MM.1S (cell line): ENCODE measurements around the gene COPZ2.
"Not testable (repeated sequence)": the region's sequence is repeated elsewhere in the genome, so short reads cannot be mapped to it uniquely, and the experiment has no call there.

Source experiments
- DNase-seq: peaks from one replicate; pipeline ENCODE4 v3.0.0-alpha.2; 2015
- H2AFZ ChIP-seq: fragments of 300-600 bp; sonication (generic); 2 replicates; pipeline ENCODE4 v1.6.0; 2016; ENCODE audit warnings: antibody characterized with exemption, low read length
- H3F3A ChIP-seq: fragments of 300-600 bp; sonication (generic); 2 replicates; pipeline ENCODE4 v1.6.1; 2016; ENCODE audit warnings: mild to moderate bottlenecking, antibody characterized with exemption, low read length, moderate library complexity, mixed read lengths; ENCODE audit not compliant: insufficient read depth
- H3K27ac ChIP-seq: fragments of 300-600 bp; sonication (generic); 2 replicates; pipeline ENCODE4 v1.5.1; 2016; ENCODE audit warnings: mild to moderate bottlenecking, low read length
- H3K27me3 ChIP-seq: fragments of 300-600 bp; sonication (generic); replicated peaks from 2 replicates; pipeline ENCODE4 v1.6.0; 2016; ENCODE audit warnings: low read length; ENCODE audit not compliant: insufficient read depth
- H3K36me3 ChIP-seq: fragments of 300-600 bp; sonication (generic); replicated peaks from 2 replicates; pipeline ENCODE4 v1.6.1; 2016; ENCODE audit warnings: mild to moderate bottlenecking, low read length, mixed read lengths; ENCODE audit not compliant: insufficient read depth
- H3K4me1 ChIP-seq: fragments of 300-600 bp; sonication (generic); 2 replicates; pipeline ENCODE4 v1.6.1; 2016; ENCODE audit warnings: low read length, mixed read lengths
- H3K4me2 ChIP-seq: fragments of 300-600 bp; sonication (generic); 2 replicates; pipeline ENCODE4 v1.6.0; 2016; ENCODE audit warnings: low read depth, low read length
- H3K4me3 ChIP-seq: fragments of 300-600 bp; sonication (generic); 2 replicates; pipeline ENCODE4 v1.5.1; 2016; ENCODE audit warnings: low read length, mixed read lengths
- H3K79me2 ChIP-seq: fragments of 300-600 bp; sonication (generic); 2 replicates; pipeline ENCODE4 v1.6.1; 2016; ENCODE audit warnings: mixed run types, low read length, mixed read lengths
- H3K9ac ChIP-seq: fragments of 300-600 bp; sonication (generic); 2 replicates; pipeline ENCODE4 v1.6.1; 2016; ENCODE audit warnings: low read length, mixed read lengths
- H3K9me2 ChIP-seq: fragments of 300-600 bp; sonication (generic); replicated peaks from 2 replicates; pipeline ENCODE4 v1.6.1; 2016; ENCODE audit warnings: mild to moderate bottlenecking, low read length, mixed read lengths; ENCODE audit not compliant: insufficient read depth
- H3K9me3 ChIP-seq: fragments of 300-600 bp; sonication (generic); replicated peaks from 2 replicates; pipeline ENCODE4 v1.6.1; 2016; ENCODE audit warnings: mild to moderate bottlenecking, low read length, mixed read lengths; ENCODE audit not compliant: insufficient read depth
- H4K20me1 ChIP-seq: fragments of 300-600 bp; sonication (generic); 2 replicates; pipeline ENCODE4 v1.6.1; 2016; ENCODE audit warnings: mild to moderate bottlenecking, low read length, moderate library complexity, mixed read lengths; ENCODE audit not compliant: insufficient read depth
- CTCF ChIP-seq: fragments of 300-600 bp; sonication (generic); IDR thresholded peaks from 2 replicates; pipeline ENCODE4 v1.5.1; 2016; ENCODE audit warnings: antibody characterized with exemption, low read length, mixed read lengths
- EZH2 ChIP-seq: fragments of 300-600 bp; sonication (generic); optimal IDR thresholded peaks from 2 replicates; pipeline ENCODE3; 2017; ENCODE audit warnings: low read depth, mild to moderate bottlenecking, antibody characterized with exemption, low read length, mixed read lengths
- EZH2phosphoT487 ChIP-seq: fragments of 300-600 bp; sonication (generic); IDR thresholded peaks from 2 replicates; pipeline ENCODE4 v1.6.1; 2018; ENCODE audit warnings: antibody characterized with exemption, low read length

Gene COPZ2

GRCh38 chr17:48023400-48024148 is 14.0 kb downstream of the COPZ2 start:
- DNase-seq = peak; percentile 69
- Histone ChIP-seq H3K36me3 (no peaks in the 10 kb centered on the region), H2AFZ (peak overlapping the region; percentile 82), H3K4me3 (peak overlapping the region; percentile 57), H3K9me3 (no peaks in the 10 kb centered on the region), H3K9ac (peak overlapping the region; percentile 30; the same call in 1 of the 2 replicates), H3K9me2 (no peaks in the 10 kb centered on the region), H3K4me1 (peaks cover 17% of the 10 kb centered on the region), H3K27ac (no peak overlapping the region), H3F3A (peaks cover 21% of the 10 kb centered on the region), H4K20me1 (no peaks in the 10 kb centered on the region), H3K27me3 (no peaks in the 10 kb centered on the region), H3K79me2 (no peaks in the 10 kb centered on the region), H3K4me2 (peak overlapping the region; percentile 95)
- TF ChIP-seq EZH2 (no peak), CTCF (peak; percentile 9; the same call in 1 of the 2 replicates)

- H2AFZ ChIP-seq = peak overlapping the region; percentile 82
- no peak for TF ChIP-seq EZH2
- no peak for TF ChIP-seq EZH2phosphoT487
- TF ChIP-seq CTCF = no peak
- H3K27me3 ChIP-seq = no peaks in the 10 kb centered on the region
- H4K20me1 ChIP-seq = no peaks in the 10 kb centered on the region
- H3K79me2 ChIP-seq = no peaks in the 10 kb centered on the region
- no peak overlapping the region for H3K9ac ChIP-seq
- H3K9me3 ChIP-seq = no peaks in the 10 kb centered on the region
- H3K4me3 ChIP-seq = peak overlapping the region; percentile 57; the same call in 1 of the 2 replicates
- H3K9me2 ChIP-seq = no peaks in the 10 kb centered on the region
- no peak for DNase-seq
- peaks cover 21% of the 10 kb centered on the region for H3F3A ChIP-seq
- no peaks in the 10 kb centered on the region for H3K36me3 ChIP-seq
- H3K4me1 ChIP-seq = peaks cover 21% of the 10 kb centered on the region
- H3K4me2 ChIP-seq = peak overlapping the region; percentile 95; the same call in 1 of the 2 replicates
- H3K27ac ChIP-seq = no peak overlapping the region
These were observed 14.7 kb downstream of the COPZ2 start for GRCh38 chr17:48022901-48023300.

GRCh38 chr17:48021934-48022333 is 15.7 kb downstream of the COPZ2 start:
- Histone ChIP-seq H3F3A (peaks cover 28% of the 10 kb centered on the region), H3K4me2 (no peak overlapping the region), H3K4me1 (peaks cover 21% of the 10 kb centered on the region), H4K20me1 (no peaks in the 10 kb centered on the region), H3K79me2 (no peaks in the 10 kb centered on the region), H3K27me3 (no peaks in the 10 kb centered on the region), H3K9me3 (no peaks in the 10 kb centered on the region), H2AFZ (no peak overlapping the region), H3K9me2 (no peaks in the 10 kb centered on the region), H3K27ac (no peak overlapping the region), H3K4me3 (no peak overlapping the region), H3K36me3 (no peaks in the 10 kb centered on the region), H3K9ac (no peak overlapping the region)
- no peak for TF ChIP-seq CTCF
- TF ChIP-seq EZH2 = no peak
- no peak for TF ChIP-seq EZH2phosphoT487
- DNase-seq = no peak

GRCh38 chr17:48017817-48018158 is 19.8 kb downstream of the COPZ2 start:
- not testable (repeated sequence) for H4K20me1 ChIP-seq, H3K4me1 ChIP-seq, H3K9me2 ChIP-seq, H3K9me3 ChIP-seq, H3K79me2 ChIP-seq, DNase-seq, H3K27me3 ChIP-seq, H3K4me3 ChIP-seq, H3K36me3 ChIP-seq
- peak overlapping the region; percentile 31; the same call in 1 of the 2 replicates for H3K9ac ChIP-seq
- H2AFZ ChIP-seq = peak overlapping the region; percentile 66
- H3K27ac ChIP-seq = peak overlapping the region; percentile 76; the same call in 1 of the 2 replicates
- peak overlapping the region; percentile 59 for H3K4me2 ChIP-seq
- peaks cover 11% of the 10 kb centered on the region for H3F3A ChIP-seq
